GM21381 (cell line): ENCODE measurements around the gene KLHL3.

Experiments used
- ATAC-seq: cut with Tn5 transposase; IDR thresholded peaks from one replicate; pipeline ENCODE4 v1.9.1; 2021; ENCODE audit warnings: mild to moderate bottlenecking, moderate library complexity; ENCODE audit not compliant: unreplicated experiment

The KLHL3 gene

DNA sequence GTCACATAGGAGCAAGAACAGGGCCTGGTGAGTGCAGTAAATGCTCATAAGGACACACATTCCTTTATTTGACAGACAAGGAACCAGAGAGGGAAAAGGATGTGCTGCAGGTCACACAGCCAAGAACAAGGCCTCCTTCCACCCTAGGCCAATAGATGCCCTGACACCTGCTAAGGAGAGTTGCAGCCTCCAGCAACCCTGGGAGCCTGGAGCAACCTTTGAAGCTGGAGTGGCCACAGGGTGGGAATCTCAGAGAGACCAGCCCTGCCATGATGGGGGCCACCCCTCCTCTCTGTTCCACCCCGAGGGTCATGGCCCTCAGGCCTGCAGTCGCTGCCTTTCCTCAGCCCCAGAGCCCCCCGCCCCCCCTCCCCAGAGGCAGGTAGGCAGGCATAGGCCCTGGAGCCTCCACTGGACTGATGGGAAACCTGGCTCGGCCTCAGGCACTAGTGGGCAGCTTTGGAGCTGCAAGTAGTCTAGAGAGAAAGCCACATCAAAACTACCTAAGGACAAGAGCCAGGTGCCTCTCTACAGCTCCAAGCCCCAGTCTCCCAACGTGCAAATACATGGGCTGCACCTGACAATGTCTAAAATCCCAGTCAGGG, 120.6 kb downstream of the KLHL3 start:
- ATAC-seq = no peak

DNA sequence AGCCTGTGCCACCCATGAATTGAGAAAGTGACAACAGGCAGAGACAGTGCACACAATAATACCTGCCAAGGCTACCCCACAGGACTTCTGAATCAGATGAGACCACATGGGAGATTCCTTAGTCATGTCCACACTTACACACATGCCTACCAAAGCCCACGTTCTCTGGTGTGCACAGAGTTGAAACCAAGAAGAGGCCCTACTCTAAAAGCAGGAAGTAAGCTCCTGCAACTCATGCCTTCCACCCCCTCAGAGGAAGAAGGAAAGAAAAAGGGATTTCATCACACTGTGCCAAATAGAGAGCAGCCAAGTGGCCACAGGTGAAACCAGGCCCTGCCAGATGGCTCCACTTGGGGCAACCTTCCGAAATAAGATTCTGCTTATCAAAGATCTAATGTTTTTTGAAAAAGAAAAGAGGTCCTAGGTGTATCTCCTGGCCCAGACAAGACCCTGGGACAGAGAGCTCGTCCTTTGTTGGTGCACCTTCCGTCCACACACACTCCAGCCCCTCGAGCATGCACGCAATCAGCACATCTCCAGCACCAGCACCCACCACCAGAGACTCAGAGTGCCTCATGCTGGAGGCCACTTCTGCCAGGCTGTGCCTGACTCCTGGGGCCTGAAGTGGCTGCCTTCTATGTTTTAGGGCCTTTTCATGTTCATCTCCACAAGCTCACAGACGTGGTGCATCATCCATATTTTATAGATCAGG, 122.2 kb downstream of the KLHL3 start:
- ATAC-seq = no peak

DNA sequence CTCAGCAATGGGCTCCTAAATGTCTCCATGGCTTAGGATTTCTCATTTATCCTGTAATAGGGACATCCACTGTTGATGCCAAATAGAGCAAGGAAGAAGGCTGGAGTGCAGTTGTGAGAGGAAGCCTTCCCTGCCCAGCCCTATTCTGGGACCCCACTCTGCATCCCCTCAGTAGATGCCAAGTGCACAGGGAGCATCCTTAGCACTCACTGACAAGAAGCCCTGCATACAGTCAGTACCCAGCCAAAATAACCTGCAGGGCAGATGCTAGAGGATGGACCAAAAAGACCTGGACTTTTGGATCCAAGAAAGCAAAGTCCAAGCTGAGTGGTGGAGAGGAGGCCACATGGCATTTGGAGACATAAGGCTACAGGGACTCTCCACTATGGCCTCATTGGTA, 123.3 kb downstream of the KLHL3 start:
- ATAC-seq = no peak

DNA sequence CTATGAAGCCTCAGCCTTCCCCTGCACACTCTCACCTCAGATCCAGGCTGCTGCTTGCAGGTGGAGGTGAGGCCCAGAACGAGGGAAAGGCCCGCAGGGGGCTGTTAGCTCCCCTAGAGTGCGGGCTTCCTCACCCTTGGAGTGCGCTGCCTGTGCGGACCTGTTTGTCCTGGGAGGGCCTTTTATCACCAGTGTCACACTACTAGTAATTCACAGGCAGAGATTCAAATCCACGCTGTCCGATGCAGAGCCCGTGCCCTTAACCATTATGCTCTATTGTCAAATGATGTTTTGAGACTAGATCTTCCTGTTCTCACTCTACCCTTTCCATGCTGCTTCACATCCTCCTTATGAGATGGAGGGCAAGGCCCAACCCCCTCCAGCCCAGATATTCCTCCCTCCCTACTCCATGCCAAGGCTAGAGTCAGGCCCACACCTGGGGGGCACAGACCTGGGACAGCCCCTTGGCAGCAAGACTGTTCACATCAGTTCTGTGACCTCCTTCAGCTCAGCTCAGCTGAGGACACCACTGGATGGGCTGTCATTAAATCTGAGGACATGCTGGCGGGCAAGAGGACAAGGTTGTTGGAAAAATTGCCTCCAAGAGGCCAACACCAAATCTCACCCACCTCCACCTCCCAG, 124.0 kb downstream of the KLHL3 start:
- no peak for ATAC-seq

DNA sequence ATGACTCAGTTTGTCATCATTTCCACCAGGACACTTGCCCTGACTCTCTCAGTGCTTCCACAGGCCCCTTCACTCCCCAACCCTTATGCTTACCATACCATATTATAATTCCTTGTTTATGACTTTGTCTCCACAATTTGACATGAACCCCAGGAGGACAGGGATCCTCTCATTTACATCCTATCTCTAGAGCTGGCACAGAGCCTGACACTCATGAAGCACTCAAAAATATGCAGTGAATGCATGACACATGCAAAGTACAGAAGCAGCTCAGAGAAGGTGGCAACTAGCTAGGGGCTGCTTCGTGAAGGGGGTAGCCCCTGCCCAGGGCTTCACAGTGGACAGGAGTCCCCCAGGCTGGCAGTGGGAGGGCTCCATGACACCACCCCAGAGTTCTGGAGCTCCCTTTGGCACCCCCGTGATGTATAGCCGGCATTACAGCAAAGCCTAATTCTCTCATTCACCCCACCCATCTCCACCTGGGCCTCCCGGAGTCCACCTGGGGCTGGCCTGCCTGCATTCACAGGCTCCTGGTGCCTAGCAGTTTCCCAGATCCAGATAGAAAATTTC, 124.8 kb downstream of the KLHL3 start:
- ATAC-seq = no peak

DNA sequence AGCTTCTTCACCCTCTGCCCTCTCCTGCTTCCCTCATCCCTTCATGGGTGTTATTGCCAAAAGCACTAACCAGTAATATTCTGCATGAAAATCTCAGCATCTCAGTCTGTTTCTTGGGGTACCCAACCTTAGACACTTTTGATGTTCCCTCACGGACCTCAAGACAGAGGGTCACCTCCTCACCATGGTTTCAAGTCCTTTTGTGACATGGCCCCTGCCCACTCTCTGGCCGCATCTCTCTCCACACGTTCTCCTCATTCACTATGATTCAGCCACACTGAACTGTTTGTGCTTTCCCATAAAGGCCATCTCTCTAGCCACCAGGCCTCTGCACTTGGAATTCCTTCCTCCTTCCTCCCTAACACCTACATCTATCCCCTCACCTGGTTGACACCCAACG, 125.3 kb downstream of the KLHL3 start:
- ATAC-seq = no peak

DNA sequence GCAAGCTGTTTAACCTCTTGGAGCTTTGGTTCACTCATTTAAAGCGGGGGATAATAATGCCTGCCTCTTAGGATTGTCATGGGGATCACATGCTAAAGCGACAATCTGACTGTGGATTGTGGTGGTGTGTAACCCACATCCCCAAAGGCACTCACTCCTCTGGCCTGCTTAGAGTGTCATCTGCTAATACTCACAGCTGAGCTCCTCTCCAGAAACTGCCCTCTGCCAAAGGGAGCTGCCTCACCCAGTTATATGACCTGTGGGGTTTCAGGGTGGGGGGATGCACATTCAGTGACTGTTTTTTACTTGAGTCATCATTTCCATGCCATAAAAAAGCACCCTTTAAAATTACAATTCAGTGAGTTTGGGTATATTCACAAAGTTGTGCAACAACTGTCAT, 126.8 kb downstream of the KLHL3 start:
- no peak for ATAC-seq

DNA sequence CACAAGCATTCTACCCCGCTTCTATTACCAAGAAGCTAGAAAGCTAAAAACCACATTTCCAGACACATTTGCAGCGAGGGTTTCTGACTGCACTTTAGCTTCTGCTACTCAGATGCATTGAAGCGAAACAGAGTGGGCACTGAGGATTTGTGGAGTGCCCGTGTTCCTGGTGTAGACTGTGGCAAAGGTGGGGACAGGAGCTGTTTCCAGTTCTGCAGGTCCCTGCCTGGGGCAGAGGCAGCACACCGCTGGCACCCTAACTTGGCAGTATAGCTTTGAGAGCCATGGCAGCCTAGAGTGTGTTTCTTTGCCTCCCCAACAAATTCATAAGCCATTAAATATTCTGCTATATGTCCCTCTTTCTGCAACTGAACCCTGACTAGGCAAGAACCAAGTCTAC, 128.1 kb downstream of the KLHL3 start:
- no peak for ATAC-seq

DNA sequence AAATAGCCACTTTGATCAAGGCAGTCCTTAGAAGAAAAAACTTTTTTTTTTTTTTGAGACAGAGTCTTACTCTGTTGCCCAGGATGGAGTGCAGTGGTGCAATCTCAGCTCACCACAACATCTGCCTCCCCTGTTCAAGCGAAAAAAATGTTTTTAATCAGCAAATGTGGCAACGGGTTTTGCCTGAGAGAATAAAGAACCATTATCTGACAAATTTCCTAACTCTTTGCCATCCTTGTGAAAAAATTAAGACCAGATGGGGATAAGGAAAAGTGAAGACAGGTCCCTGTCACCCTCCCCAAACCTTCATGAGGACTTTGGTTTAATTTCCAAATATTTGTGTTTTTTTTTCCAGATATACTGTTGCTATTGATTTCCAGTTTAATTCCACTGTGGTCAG, 129.5 kb downstream of the KLHL3 start:
- ATAC-seq = no peak

DNA sequence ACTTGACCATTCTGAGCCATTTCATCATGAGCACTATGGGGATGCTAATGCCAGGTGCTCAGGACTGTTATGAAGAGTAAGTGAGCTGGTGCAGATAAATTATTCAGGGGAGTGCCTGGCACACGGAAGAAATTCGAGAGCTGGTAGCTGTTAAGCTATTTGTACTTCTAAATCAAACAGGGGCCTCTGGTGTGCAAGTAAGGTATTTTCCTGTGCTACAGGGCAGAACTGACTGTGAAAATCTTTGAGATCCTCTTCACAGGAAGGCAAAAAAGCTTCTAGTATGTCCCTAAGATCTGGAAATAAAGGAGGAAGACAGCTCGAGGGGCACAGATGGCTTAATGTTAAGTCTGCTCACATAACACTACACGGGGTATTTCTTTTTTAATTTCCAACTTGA, 130.5 kb downstream of the KLHL3 start:
- ATAC-seq = no peak

DNA sequence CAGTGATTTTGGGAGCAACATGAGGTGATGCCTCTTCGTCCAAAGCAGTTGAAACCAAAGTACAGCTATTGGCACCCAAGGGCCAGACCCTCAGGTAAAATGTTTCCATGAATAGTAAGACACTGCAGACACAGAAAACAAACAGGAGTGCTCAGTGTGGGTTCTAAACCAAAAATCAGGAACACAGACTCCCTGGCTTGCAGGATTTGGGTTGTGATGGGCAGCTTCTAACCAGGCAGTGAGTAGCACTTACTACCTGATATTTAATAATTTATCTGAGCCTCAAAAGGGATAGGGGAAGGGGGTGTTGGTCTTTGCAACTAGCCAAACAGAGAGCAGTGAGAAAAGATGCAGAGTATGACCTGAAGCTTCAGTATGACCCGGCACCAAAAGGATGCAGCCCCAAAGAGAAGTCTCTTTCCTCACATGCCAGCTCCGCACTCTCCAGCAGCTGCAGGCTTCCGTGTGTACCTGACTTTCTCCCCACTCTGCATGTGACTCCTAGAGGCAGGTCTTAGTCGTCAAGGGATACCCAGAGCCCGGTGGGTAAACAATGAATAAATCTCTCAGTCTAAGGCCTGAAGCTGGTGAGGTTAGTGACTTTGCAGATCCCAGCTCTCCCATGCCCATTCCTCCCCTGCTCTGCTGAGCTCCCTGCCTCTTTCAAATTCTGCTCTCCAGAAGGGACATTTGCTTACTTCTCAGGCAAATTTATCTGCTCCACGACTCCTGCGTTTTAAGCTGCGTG, 131.4 kb downstream of the KLHL3 start:
- no peak for ATAC-seq

DNA sequence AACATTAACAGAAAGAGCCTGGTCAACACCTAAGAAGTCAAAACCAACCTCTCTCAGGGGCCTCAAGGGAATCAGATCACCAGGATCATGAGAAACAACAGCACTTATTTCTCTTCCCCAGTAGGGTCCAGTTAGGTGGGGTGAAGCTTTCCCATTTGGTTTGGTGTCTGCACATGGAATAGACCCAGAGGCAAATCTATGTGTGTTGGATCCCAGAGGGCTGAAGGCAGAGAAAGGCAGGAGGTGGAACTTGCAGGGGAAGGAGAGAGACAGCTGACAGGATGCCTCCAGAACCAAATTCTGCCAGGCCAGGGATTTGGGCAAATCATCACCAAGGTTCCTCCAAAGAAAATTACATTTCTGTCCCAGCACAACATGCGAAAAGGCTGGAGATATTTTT, 132.0 kb downstream of the KLHL3 start:
- no peak for ATAC-seq

DNA sequence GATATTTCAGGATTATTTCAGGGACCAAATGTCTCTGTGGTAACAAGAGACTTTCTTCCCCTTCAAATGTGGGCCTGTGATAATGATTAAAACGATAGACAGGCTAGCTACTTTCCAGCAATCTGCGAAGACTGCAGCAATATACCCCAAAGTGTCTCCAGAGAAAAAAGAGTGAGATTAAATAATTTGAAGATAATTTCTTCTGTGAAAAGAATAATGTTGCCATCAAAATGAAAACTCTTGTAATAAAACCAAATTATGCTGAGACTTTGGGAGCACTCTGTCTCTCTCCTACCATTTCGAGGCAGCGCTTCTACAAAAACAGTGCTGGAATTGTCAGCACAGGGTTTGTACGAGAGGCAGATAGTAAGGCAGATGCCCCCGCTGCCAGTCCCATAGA, 132.5 kb downstream of the KLHL3 start:
- no peak for ATAC-seq

DNA sequence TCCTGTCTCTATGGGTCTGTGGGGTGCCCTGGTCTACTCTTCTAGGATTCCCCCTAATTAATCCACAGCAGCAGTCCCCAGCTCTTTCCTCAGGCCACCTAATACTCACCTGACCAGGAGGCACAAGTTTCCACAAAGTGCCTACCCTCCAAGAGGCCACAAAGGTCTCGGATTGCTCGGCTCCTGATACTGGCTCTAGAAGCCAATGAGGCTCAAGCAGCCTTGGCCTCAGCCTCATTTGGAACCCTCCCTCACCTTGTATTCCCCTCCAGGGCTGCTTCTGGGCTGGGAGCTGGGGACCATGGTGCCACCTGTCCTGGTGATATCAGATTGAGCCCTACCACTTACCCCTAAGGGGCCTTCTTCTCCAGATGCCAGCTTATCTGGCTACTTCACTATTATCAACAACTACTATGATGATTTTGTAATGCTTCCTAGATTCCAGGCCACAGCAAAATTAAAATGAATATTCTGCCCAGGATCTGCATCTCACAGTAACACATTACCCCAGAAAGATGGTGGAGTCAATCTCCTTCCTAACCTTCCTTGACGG, 133.1 kb downstream of the KLHL3 start:
- ATAC-seq = no peak

DNA sequence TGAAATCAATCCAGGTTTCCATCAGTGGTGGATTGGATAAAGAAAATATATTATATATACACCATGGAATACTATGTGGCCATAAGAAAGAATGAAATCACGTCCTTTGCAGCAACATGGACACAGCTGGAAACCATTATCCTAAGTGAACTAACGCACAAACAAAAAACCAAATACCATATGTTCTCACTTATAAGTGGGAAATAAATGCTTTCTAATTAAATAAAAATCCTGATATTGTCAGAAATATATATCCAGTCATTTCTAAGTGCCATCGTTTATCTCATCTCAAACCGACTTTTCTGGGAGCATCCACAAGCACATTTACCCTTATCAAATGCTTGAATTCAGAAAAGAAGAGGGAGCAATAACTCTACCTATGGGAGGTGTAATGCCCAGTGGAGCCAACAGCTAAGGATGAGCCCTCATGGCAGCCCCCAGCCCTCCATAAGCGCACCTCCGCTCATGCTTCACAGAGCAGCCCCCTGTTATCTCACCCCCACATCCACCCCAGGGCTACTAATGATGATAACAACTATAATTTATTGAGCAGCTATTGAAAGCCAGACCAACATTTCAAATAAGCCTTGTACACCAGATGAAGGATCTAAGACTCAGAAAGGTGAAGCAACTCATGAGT, 135.0 kb downstream of the KLHL3 start:
- ATAC-seq = no peak

DNA sequence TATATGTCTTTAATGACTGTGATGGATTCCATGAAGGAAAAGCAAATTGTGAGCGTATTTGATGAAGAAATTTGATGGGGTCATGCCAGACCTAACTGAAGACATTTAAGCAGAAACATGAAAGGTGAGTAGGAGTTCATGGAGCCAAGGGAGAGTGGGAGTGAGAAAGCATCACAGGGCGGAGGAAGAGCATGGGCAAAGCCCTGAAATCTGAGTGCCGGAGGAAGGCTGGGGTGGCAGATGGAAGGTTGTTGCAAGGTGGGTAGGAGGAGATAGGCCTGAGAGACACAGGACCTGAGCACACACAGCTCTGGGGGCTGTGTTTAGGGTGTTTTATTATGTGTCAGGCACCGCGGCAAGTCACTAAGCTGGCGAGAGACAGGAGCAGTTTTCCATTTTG, 136.4 kb downstream of the KLHL3 start:
- ATAC-seq = no peak

DNA sequence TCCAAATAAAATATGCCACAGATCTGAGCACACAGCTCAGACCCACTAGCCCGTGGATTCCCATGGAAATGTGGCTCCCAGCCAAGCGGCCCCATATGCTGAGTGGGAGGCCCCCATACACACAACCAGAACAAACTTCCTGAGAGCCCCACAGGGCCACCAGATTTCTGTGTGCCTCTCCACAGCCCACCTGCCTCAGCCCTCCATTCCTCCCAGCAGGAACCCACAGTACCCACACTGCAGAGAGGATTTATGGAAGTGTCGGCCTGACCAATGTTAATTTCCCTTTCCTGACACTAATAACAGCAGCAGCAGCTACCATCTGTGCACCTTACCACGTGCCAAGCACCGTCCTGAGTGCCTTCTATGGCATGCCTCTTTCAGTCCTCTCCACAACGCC, 137.5 kb downstream of the KLHL3 start:
- ATAC-seq = no peak

DNA sequence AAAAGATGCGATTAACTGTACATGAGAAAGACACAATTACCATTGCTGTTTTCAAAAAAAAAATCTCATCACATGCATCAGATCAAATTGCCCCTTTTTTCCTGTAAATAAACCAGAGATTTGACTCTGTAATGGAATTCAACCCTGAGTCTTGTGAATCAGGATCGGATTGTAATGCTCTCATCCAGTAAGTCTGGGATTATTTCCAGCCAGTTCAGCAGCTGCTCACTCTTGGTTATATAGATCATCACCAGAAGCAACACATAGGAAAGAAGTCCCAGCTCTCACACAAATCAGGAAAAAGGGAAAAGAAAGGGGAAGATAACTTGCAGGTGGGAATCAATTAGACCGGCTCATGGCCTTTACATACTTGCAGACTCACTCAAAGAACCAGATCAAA, 138.9 kb downstream of the KLHL3 start:
- no peak for ATAC-seq

DNA sequence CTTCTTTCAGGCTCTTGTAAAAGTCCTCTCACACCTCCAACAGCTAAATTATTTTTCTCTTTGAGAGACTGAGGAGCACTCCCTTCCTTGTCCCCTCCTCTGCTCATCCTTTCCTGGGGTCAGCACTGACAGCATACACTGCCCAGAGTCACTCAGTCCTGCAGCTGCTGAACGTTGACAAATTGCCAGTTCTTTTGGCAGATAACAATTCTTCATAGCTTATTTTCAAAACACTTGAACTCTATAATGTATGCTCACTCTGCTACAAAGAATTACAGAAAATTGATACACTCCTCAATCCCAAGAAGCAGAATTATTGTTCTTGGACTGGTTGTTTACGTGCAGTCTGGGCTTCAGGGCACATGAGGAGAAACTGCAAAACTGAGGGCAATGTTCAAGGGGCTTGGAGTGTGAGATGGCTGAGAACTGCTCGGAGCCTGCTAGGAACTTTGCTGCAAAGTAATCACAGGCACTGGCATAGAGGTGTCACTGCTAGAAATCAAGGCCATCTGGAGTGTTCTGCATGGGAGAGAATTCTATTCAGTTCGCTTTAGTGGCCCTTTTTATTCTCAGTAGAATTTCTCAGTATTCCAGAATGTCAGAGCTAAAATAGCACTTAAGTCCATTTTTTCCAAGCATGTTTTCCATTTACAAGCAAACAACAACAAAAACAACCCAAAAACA, 140.4 kb downstream of the KLHL3 start:
- ATAC-seq = no peak

DNA sequence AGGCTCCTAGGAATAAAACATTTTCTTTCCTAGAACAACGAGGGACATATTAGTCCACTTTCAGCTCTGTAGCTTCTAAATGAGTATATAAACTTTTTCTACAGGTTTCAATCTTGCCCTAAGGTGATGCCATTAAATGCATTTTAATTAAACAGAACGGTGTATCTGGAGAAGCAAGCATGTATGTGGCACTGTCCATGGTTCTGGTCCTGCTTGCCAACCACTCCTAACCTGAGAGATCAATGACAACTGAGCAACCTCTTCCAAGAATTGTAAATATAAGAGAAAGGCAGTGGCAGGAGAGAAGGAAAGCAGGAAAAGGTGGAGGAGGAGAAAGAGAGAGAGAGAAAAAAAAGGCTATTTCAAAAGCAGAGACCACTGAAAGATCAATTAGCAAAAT, 141.2 kb downstream of the KLHL3 start:
- no peak for ATAC-seq
